Esophagus (tissue), 2 donors: ENCODE data around the gene ITPRIP. TPM values are rescaled to one million over a fixed set of nuclear protein-coding genes. Genes with fewer than 3 reads are reported as not detected.

Experiments used
- H3K27ac ChIP-seq, 2 donors: one replicate each; pipeline ENCODE4 v1.5.1; 2013; ENCODE audit warnings: low read depth in 2 of 2, mild to moderate bottlenecking in 2 of 2, inconsistent platforms in 1 of 2, low read length in 1 of 2, moderate library complexity in 1 of 2
- H3K27me3 ChIP-seq, 2 donors: one replicate each; pipeline ENCODE4 v1.6.1; 2013; ENCODE audit warnings: low read length in 2 of 2, control low read depth in 1 of 2, mild to moderate bottlenecking in 1 of 2; ENCODE audit not compliant: insufficient read depth in 2 of 2, control insufficient read depth in 1 of 2
- H3K36me3 ChIP-seq, 2 donors: one replicate each; pipeline ENCODE4 v1.6.1; 2013; ENCODE audit warnings: low read length in 1 of 2; ENCODE audit not compliant: control insufficient read depth in 2 of 2, insufficient read depth in 2 of 2
- H3K4me1 ChIP-seq, 2 donors: one replicate each; pipeline ENCODE4 v1.6.1; 2013; ENCODE audit warnings: low read length in 1 of 2; ENCODE audit not compliant: control insufficient read depth in 2 of 2, insufficient read depth in 2 of 2
- H3K4me3 ChIP-seq, 2 donors: one replicate each; pipeline ENCODE4 v1.5.1; 2013; ENCODE audit warnings: low read length in 2 of 2, mild to moderate bottlenecking in 2 of 2, low read depth in 1 of 2, moderate library complexity in 1 of 2
- H3K9me3 ChIP-seq, 2 donors: one replicate each; pipeline ENCODE4 v1.6.1; 2013; ENCODE audit warnings: mild to moderate bottlenecking in 2 of 2, low read depth in 1 of 2, low read length in 1 of 2, moderate library complexity in 1 of 2; ENCODE audit not compliant: control insufficient read depth in 2 of 2, insufficient read depth in 1 of 2
- WGBS, 2 donors: extraction: QIAGEN DNeasy Blood & Tissue Kit; methylation state at CpG; one replicate each; pipeline ENCODE4 v1.1.7; 2013; 5-methylcytosine and 5-hydroxymethylcytosine counted together
- polyA plus RNA-seq, 2 donors: library from polyadenylated mRNA; stranded (reverse); fragments of 200-250 nt; gene quantifications; one replicate each; pipeline ENCODE4 v1.2.3, GENCODE V29; 2013
- donor health status: healthy with polysubstance abuse.
- donor health status: Bipolar disorder and iron deficiency.

Gene ITPRIP, protein sequence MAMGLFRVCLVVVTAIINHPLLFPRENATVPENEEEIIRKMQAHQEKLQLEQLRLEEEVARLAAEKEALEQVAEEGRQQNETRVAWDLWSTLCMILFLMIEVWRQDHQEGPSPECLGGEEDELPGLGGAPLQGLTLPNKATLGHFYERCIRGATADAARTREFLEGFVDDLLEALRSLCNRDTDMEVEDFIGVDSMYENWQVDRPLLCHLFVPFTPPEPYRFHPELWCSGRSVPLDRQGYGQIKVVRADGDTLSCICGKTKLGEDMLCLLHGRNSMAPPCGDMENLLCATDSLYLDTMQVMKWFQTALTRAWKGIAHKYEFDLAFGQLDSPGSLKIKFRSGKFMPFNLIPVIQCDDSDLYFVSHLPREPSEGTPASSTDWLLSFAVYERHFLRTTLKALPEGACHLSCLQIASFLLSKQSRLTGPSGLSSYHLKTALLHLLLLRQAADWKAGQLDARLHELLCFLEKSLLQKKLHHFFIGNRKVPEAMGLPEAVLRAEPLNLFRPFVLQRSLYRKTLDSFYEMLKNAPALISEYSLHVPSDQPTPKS
- 10 to 100 TPM; 34.0 to 34.5 TPM for polyA plus RNA-seq

DNA sequence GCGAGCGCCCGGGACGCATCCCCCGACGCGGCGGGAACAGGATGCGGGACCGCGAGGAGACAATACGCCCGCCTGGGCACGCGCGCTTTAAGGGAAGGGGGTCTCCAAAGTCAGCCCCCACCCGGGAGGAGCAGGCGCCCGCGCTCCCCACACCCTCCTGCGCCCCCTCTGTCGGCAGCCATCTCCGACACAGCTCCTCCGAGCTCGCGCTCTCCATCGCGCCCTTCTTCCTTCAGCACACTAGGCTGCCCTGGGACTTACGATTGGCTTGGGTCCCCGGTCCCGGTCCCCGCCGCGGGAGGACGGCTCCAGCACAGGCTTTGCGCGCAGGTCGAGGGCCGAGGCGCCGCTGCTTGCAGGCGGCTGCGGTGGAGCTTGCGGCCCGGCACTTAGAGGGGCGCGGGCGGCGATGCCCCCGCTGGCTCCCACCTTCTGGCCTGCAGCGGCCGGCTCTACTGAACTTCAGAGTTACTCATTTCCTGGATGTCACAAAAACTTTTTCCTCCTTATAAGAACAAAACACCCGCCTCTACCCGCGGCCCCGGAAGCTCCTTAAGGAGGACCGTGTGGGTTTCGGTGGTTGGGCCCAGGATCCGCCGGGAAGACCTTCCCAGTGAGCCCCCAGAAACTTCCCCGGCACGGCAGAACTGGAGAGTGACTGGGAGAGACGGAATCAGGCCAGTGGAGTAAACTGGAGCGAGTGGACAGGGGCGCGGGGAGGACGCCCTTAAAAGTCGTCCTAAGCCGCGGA, at the start of gene ITPRIP:
Gene ITPRIP, minus strand, starts transcription at position 481 of the 751 bp plus-strand sequence. CDS start 22,414 bp downstream, outside the sequence.
- Histone ChIP-seq H3K4me3 (peak within 1 kb of the TSS; percentile 90 to 96), H3K27ac (peak within 1 kb of the TSS; percentile 98 to 100), H3K9me3 (no peaks in the 10 kb centered on the region), H3K36me3 (peaks cover 0 to 6% of the 10 kb centered on the region in 2 donors), H3K27me3 (no peaks in the 10 kb centered on the region), H3K4me1 (peaks cover 5 to 16% of the 10 kb centered on the region in 2 donors)
- 0 to 1% methylated on average over 69 to 70 of the region's 70 CpGs for WGBS, 2 donors

DNA sequence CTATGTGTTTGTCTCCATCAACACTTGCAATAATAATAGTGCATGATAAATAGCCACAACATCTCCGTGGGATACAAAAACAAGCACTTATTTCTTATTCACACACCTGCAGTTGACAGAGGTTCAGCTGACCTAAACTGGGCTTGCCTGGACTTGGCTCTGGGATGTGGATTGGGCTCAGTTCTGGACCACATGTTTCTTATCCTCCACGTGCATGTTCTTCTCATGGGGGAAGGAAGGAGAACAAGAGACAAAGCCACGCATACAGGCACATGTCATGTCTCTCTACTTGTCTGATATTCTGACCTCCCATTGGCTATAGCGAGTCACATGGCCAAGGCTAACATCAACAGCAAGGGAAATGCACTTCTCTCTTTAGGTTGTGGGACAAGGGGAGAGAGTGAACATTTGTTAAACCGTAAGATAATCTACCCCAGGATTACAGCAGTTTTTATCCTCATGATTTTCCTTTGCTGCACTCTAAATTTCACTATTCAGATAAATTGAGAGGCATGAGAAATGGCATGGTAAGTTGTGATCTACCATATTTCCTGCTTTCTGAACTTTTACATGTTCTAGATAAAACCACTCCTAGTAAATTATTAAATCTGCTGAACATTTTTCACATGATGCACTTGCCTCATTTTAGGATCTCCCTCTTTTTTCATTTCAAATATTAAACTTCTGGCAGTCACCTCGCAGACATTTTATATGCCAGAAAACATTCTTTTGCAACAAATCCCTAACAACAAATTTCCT, 49.0 kb upstream of the ITPRIP start:
- WGBS, 2 donors: 55 to 66% methylated on average over 6 of the region's 6 CpGs
- Histone ChIP-seq H3K4me1 (peaks cover 0 to 3% of the 10 kb centered on the region in 2 donors), H3K27ac (no peak overlapping the region), H3K4me3 (no peak overlapping the region), H3K36me3 (no peaks in the 10 kb centered on the region), H3K9me3 (no peaks in the 10 kb centered on the region), H3K27me3 (peaks cover 3 to 8% of the 10 kb centered on the region in 2 donors)

GRCh38 chr10:104380336-104380735, 42.1 kb upstream of the ITPRIP start:
- no peaks in the 10 kb centered on the region for H3K36me3 ChIP-seq
- no peak overlapping the region for H3K4me3 ChIP-seq
- 83 to 85% methylated on average over 4 of the region's 4 CpGs for WGBS, 2 donors
- H3K9me3 ChIP-seq: no peaks in the 10 kb centered on the region
- H3K27me3 ChIP-seq: peaks cover 3 to 8% of the 10 kb centered on the region in 2 donors
- H3K4me1 ChIP-seq: no peaks in the 10 kb centered on the region
- H3K27ac ChIP-seq: no peak overlapping the region

- no peaks in the 10 kb centered on the region for H3K9me3 ChIP-seq
- WGBS, 2 donors: 45 to 54% methylated on average over 4 of the region's 4 CpGs
- no peaks in the 10 kb centered on the region for H3K4me1 ChIP-seq
- H3K27me3 ChIP-seq: no peaks in the 10 kb centered on the region
- H3K27ac ChIP-seq: no peak overlapping the region
- H3K4me3 ChIP-seq: no peak overlapping the region
- no peaks in the 10 kb centered on the region for H3K36me3 ChIP-seq
Observed at GRCh38 chr10:104376784-104377300, 38.6 kb upstream of the ITPRIP start.

DNA sequence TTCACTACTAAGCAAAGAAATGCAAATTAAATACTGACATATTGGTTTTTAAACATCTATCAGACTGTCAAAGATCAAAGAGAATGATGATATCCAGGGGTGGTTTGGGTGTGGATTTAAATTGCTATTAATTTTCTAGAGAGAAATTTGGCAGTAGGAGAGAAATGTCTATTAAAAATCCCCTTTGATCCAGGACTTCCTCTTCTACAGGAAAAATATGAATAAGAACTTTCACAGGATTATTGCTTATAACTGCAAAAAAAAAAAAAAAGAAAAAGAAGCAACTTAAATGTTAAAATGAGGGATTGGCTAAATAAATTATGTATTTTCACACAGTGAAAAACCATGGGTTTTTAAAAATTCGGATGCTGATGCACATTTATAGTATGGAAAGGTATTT, 36.3 kb upstream of the ITPRIP start:
- H3K9me3 ChIP-seq: peaks cover 0 to 2% of the 10 kb centered on the region in 2 donors
- no peak overlapping the region for H3K27ac ChIP-seq
- H3K36me3 ChIP-seq: no peaks in the 10 kb centered on the region
- H3K4me3 ChIP-seq: no peak overlapping the region
- 46 to 55% methylated on average over 1 of the region's 1 CpG for WGBS, 2 donors
- H3K27me3 ChIP-seq: no peaks in the 10 kb centered on the region
- no peaks in the 10 kb centered on the region for H3K4me1 ChIP-seq

- Histone ChIP-seq H3K27ac (no peak overlapping the region), H3K9me3 (peaks cover 0 to 2% of the 10 kb centered on the region in 2 donors), H3K4me3 (no peak overlapping the region), H3K27me3 (no peaks in the 10 kb centered on the region), H3K36me3 (no peaks in the 10 kb centered on the region), H3K4me1 (no peaks in the 10 kb centered on the region)
- WGBS, 2 donors: 86 to 94% methylated on average over 6 of the region's 6 CpGs
Observed at GRCh38 chr10:104371753-104372152, 33.5 kb upstream of the ITPRIP start.

DNA sequence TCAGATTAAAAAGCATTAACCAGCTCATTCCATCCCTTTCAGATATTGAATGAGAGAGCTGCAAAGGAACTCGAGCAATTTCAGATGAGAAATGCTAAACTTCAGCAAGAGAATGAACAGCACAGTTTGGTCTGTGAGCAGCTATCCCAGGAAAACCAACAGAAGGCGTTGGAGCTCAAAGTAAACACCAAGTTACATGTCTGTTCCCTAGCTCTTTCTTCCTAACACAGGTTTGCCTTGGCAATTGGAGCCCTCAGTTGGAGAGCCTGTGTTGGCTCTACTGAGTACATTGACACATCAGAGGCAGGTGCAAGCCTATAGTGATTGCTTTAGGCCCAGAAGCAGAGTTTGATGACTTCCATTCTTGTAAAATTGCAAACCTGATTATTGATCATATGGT, 30.1 kb upstream of the ITPRIP start:
- WGBS, 2 donors: 39 to 43% methylated on average over 2 of the region's 2 CpGs
- Histone ChIP-seq H3K27me3 (no peaks in the 10 kb centered on the region), H3K27ac (no peak overlapping the region), H3K4me1 (no peaks in the 10 kb centered on the region), H3K36me3 (no peaks in the 10 kb centered on the region), H3K4me3 (no peak overlapping the region), H3K9me3 (peaks cover 0 to 2% of the 10 kb centered on the region in 2 donors)

DNA sequence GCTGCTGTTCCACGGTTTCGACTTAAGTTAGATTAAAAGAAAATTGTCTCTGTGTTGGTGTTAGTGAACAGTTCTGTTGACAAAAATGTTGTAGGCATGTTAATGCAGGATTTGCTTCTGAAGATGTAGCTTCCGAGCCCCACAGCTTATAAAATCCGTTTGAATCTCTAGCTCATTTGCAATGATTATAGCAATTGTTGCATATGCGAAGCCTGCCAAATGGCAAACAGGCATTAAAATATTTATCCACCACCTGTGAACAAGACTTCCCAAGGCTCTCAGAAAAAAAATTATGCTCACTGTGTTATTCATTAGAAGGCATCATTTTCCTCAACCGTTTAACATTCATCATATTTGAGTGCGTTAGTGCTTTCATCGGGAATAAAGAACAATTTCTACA, 29.6 kb upstream of the ITPRIP start:
- H3K27ac ChIP-seq: no peak overlapping the region
- peaks cover 0 to 2% of the 10 kb centered on the region in 2 donors for H3K9me3 ChIP-seq
- 52 to 63% methylated on average over 8 of the region's 8 CpGs for WGBS, 2 donors
- H3K36me3 ChIP-seq: no peaks in the 10 kb centered on the region
- no peak overlapping the region for H3K4me3 ChIP-seq
- no peaks in the 10 kb centered on the region for H3K4me1 ChIP-seq
- H3K27me3 ChIP-seq: no peaks in the 10 kb centered on the region

DNA sequence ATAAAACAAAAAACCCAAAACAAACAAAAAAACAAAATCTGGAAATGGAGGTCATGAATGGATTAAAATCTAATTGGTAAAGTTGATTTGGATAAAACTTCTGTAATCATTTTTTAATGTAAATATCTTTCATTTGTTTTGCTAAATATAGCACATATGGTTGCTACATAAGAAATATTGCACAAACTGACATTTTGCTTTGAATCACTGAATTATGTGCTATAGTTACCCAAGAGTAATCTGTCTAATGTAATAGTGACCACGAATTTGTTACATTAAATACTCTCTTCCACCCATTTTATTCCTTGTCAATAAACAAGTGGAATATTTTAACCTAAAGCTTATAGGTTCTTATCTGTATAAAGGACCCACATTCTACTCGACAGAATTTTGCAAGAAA, 21.5 kb upstream of the ITPRIP start:
- Histone ChIP-seq H3K27me3 (no peaks in the 10 kb centered on the region), H3K4me1 (no peaks in the 10 kb centered on the region), H3K4me3 (no peak overlapping the region), H3K27ac (no peak overlapping the region), H3K36me3 (no peaks in the 10 kb centered on the region), H3K9me3 (peaks cover 0 to 2% of the 10 kb centered on the region in 2 donors)
- 61 to 70% methylated on average over 2 of the region's 2 CpGs for WGBS, 2 donors
